H1 (cell line): ENCODE data around the gene UPK2. TPM values are rescaled to one million over a fixed set of nuclear protein-coding genes. Genes with fewer than 3 reads are reported as not detected.

Experiments
- CTCF ChIA-PET: fragments of 300-600 bp; sonication (Branson Sonifier 250); formaldehyde crosslinking; loops from one replicate; lab custom pipeline; 2021; ENCODE audit not compliant: partially characterized antibody; lab: Charles Lee
- POLR2A ChIA-PET: fragments of 300-600 bp; sonication (Branson Sonifier 250); formaldehyde crosslinking; loops from one replicate; lab custom pipeline; 2021; ENCODE audit warnings: inconsistent platforms; ENCODE audit not compliant: partially characterized antibody; lab: Charles Lee
- DNase-seq, 2 experiments: peaks; one replicate each; pipeline versions ENCODE4 v3.0.0 to v3.0.0-alpha.2; 2010 to 2022; ENCODE audit warnings: low spot score in 2 of 2, low read depth in 1 of 2, mixed read lengths in 1 of 2
- FAIRE-seq: peaks from 2 replicates; lab custom pipeline; 2011; peaks lifted over from hg19 to GRCh38; lab: Jason Lieb, UNC
- H2AFZ ChIP-seq: 2 replicates; pipeline ENCODE4 v1.8.1; 2012; ENCODE audit warnings: low read length, inconsistent platforms
- H2AK5ac ChIP-seq: 2 replicates; pipeline ENCODE4 v1.6.1; 2013; ENCODE audit warnings: low read depth, low read length
- H2BK120ac ChIP-seq: replicated peaks from 2 replicates; pipeline ENCODE3; 2013; ENCODE audit warnings: low read depth, low read length, inconsistent platforms
- H2BK12ac ChIP-seq: 2 replicates; pipeline ENCODE4 v1.6.1; 2013; ENCODE audit warnings: low read depth, low read length
- H2BK15ac ChIP-seq: 2 replicates; pipeline ENCODE4 v1.6.1; 2013; ENCODE audit warnings: low read length
- H2BK20ac ChIP-seq: 2 replicates; pipeline ENCODE4 v1.6.1; 2013; ENCODE audit warnings: low read length
- H2BK5ac ChIP-seq: 2 replicates; pipeline ENCODE4 v1.6.1; 2013; ENCODE audit warnings: low read depth, low read length
- H3K14ac ChIP-seq: 2 replicates; pipeline ENCODE4 v1.6.1; 2013; ENCODE audit warnings: inconsistent platforms; ENCODE audit not compliant: insufficient read length
- H3K18ac ChIP-seq: 2 replicates; pipeline ENCODE4 v1.6.1; 2013; ENCODE audit warnings: low read length; ENCODE audit errors: extremely low read depth
- H3K23ac ChIP-seq: 2 replicates; pipeline ENCODE4 v1.6.1; 2013; ENCODE audit warnings: inconsistent platforms; ENCODE audit not compliant: insufficient read length
- H3K23me2 ChIP-seq: 2 replicates; pipeline ENCODE4 v1.6.1; 2013; ENCODE audit warnings: low read depth, low read length
- H3K27ac ChIP-seq: 2 replicates; pipeline ENCODE4 v1.6.1; 2011; ENCODE audit warnings: low read depth, low read length, inconsistent platforms
- H3K27me3 ChIP-seq, 4 experiments: replicated peaks in 1 of 4; 1 replicate in 1 of 4; 2 replicates in 3 of 4; pipeline versions ENCODE4 v1.6.1 to v1.8.1; 2011 to 2013; ENCODE audit warnings: low read length in 3 of 4, mild to moderate bottlenecking in 3 of 4, inconsistent platforms in 2 of 4, mixed read lengths in 2 of 4, moderate library complexity in 1 of 4; ENCODE audit not compliant: control insufficient read depth in 3 of 4, insufficient read depth in 3 of 4; ENCODE audit errors: extremely low read depth in 1 of 4
- H3K36me3 ChIP-seq, 4 experiments: 2 replicates each; pipeline versions ENCODE4 v1.6.1 to v1.8.1; 2011 to 2013; ENCODE audit warnings: mild to moderate bottlenecking in 4 of 4, low read length in 3 of 4, moderate library complexity in 2 of 4, control low read depth in 1 of 4, inconsistent platforms in 1 of 4; ENCODE audit not compliant: insufficient read depth in 4 of 4, control insufficient read depth in 2 of 4
- H3K4ac ChIP-seq: replicated peaks from 2 replicates; pipeline ENCODE3; 2013; ENCODE audit warnings: low read length, low read depth, mixed read lengths, inconsistent platforms; ENCODE audit not compliant: insufficient read length
- H3K4me1 ChIP-seq, 4 experiments: replicated peaks in 1 of 4; 1 replicate in 1 of 4; 2 replicates in 3 of 4; pipeline versions ENCODE4 v1.6.1 to v1.8.1; 2011 to 2013; ENCODE audit warnings: low read length in 3 of 4, inconsistent platforms in 2 of 4, mixed read lengths in 1 of 4; ENCODE audit not compliant: insufficient read depth in 4 of 4, control insufficient read depth in 3 of 4
- H3K4me2 ChIP-seq, 2 experiments: 2 replicates each; pipeline versions ENCODE4 v1.6.1 to v1.8.1; 2011 to 2013; ENCODE audit warnings: low read depth in 2 of 2, low read length in 2 of 2, control low read depth in 1 of 2, inconsistent platforms in 1 of 2, mild to moderate bottlenecking in 1 of 2; ENCODE audit not compliant: insufficient read depth in 1 of 2
- H3K4me3 ChIP-seq, 4 experiments: fragments of 200-600, 300-600 bp in 1 of 4; sonication (generic), shearing (Covaris generic), sonication (Bioruptor Twin) in 1 of 4; 2 replicates each; pipeline versions ENCODE4 v1.5.1 to v1.8.1; 2011 to 2016; ENCODE audit warnings: low read length in 4 of 4, low read depth in 3 of 4, control low read depth in 2 of 4, inconsistent platforms in 2 of 4, mild to moderate bottlenecking in 2 of 4, mixed read lengths in 1 of 4, moderate library complexity in 1 of 4; ENCODE audit not compliant: insufficient read depth in 2 of 4; ENCODE audit errors: extremely low read depth in 1 of 4
- H3K56ac ChIP-seq: replicated peaks from 2 replicates; pipeline ENCODE3; 2013; ENCODE audit warnings: low read depth, mild to moderate bottlenecking, mixed read lengths, low read length, inconsistent platforms; ENCODE audit not compliant: insufficient read length
- H3K79me1 ChIP-seq: 2 replicates; pipeline ENCODE4 v1.6.1; 2013; ENCODE audit warnings: low read depth, low read length, control low read depth
- H3K79me2 ChIP-seq, 2 experiments: 2 replicates each; pipeline versions ENCODE4 v1.6.1 to v1.8.1; 2012 to 2013; ENCODE audit warnings: low read length in 2 of 2, mild to moderate bottlenecking in 2 of 2, inconsistent platforms in 1 of 2; ENCODE audit not compliant: insufficient read depth in 2 of 2, control insufficient read depth in 1 of 2
- H3K9ac ChIP-seq, 4 experiments: replicated peaks in 1 of 4; 1 replicate in 1 of 4; 2 replicates in 3 of 4; pipeline versions ENCODE4 v1.6.1 to v1.8.1; 2011 to 2013; ENCODE audit warnings: low read depth in 3 of 4, low read length in 3 of 4, control low read depth in 2 of 4, mild to moderate bottlenecking in 2 of 4, moderate library complexity in 2 of 4, inconsistent platforms in 1 of 4; ENCODE audit errors: extremely low read depth in 1 of 4
- H3K9me3 ChIP-seq, 2 experiments: 2 replicates each; pipeline versions ENCODE4 v1.6.1 to v1.8.1; 2012 to 2013; ENCODE audit warnings: mild to moderate bottlenecking in 2 of 2, moderate library complexity in 2 of 2, control low read depth in 1 of 2, inconsistent platforms in 1 of 2, low read depth in 1 of 2, low read length in 1 of 2, mixed read lengths in 1 of 2; ENCODE audit not compliant: insufficient read depth in 2 of 2
- H4K20me1 ChIP-seq, 2 experiments: replicated peaks in 1 of 2; 2 replicates each; pipeline versions ENCODE3 to v1.8.1; 2011 to 2013; ENCODE audit warnings: inconsistent platforms in 2 of 2, low read length in 2 of 2, mild to moderate bottlenecking in 1 of 2; ENCODE audit not compliant: insufficient read depth in 2 of 2, control insufficient read depth in 1 of 2
- H4K5ac ChIP-seq: 2 replicates; pipeline ENCODE4 v1.6.1; 2013; ENCODE audit warnings: low read length, low read depth, mixed read lengths, inconsistent platforms; ENCODE audit not compliant: insufficient read length
- H4K8ac ChIP-seq: 2 replicates; pipeline ENCODE4 v1.8.0; 2013; ENCODE audit warnings: mild to moderate bottlenecking, moderate library complexity, low read length, inconsistent platforms; ENCODE audit not compliant: insufficient read depth; ENCODE audit errors: extremely low read depth
- H4K91ac ChIP-seq: replicated peaks from 2 replicates; pipeline ENCODE3; 2013; ENCODE audit warnings: low read length, mixed read lengths, inconsistent platforms; ENCODE audit not compliant: insufficient read length
- ASH2L ChIP-seq: fragments of 200-600, 300-600 bp; sonication (generic); IDR thresholded peaks from one replicate; pipeline ENCODE4 v1.7.1; 2017; ENCODE audit warnings: low read length
- CEBPB ChIP-seq: IDR thresholded peaks from 2 replicates; pipeline ENCODE4 v1.6.1; 2012; ENCODE audit warnings: low read depth, low read length
- GTF2F1 ChIP-seq: IDR thresholded peaks from 2 replicates; pipeline ENCODE4 v1.6.1; 2012; ENCODE audit warnings: low read depth, low read length, improper control_type of control experiment, borderline replicate concordance
- KDM1A ChIP-seq: fragments of 200-600, 300-600 bp; sonication (generic); IDR thresholded peaks from 2 replicates; pipeline ENCODE4 v1.7.1; 2016; ENCODE audit warnings: mild to moderate bottlenecking, low read length, borderline replicate concordance
- RAD21 ChIP-seq, 2 experiments: IDR thresholded peaks in 1 of 2; conservative IDR thresholded peaks in 1 of 2; 2 replicates each; pipeline ENCODE4 v1.6.1; 2011; ENCODE audit warnings: low read depth in 2 of 2, low read length in 2 of 2, improper control_type of control experiment in 1 of 2, inconsistent platforms in 1 of 2, mild to moderate bottlenecking in 1 of 2, moderate library complexity in 1 of 2
- RNF2 ChIP-seq: fragments of 200-900, 300-1000 bp; sonication (generic); IDR thresholded peaks from 2 replicates; pipeline ENCODE4 v1.7.1; 2016; ENCODE audit warnings: borderline replicate concordance, low read depth, mild to moderate bottlenecking, antibody characterized with exemption, low read length; ENCODE audit not compliant: poor library complexity, severe bottlenecking; ENCODE audit errors: missing control alignments
- SP4 ChIP-seq: IDR thresholded peaks from 2 replicates; pipeline ENCODE4 v1.6.1; 2012; ENCODE audit warnings: low read length, inconsistent platforms
- SRF ChIP-seq: IDR thresholded peaks from 2 replicates; pipeline ENCODE4 v1.6.1; 2011; ENCODE audit warnings: mild to moderate bottlenecking, low read depth, low read length, moderate library complexity
- TAF7 ChIP-seq: optimal IDR thresholded peaks from 2 replicates; pipeline ENCODE3; 2011; ENCODE audit warnings: low read depth, mild to moderate bottlenecking, inconsistent platforms, low read length, moderate library complexity, borderline replicate concordance
- TCF12 ChIP-seq: IDR thresholded peaks from 2 replicates; pipeline ENCODE4 v1.6.1; 2011; ENCODE audit warnings: low read depth, mild to moderate bottlenecking, low read length
- WGBS, 2 experiments: shearing (Covaris generic) in 1 of 2; methylation state at CpG; one replicate each; pipeline versions ENCODE4 v1.1.6 to v1.1.7; 2013 to 2015; ENCODE audit warnings: low lambda C conversion rate in 2 of 2, mixed read lengths in 2 of 2, inconsistent platforms in 1 of 2, low coverage in 1 of 2, missing lambda C conversion rate in 1 of 2; ENCODE audit not compliant: insufficient replicate concordance in 2 of 2, insufficient coverage in 1 of 2, insufficient read length in 1 of 2; ENCODE audit errors: extremely low coverage in 1 of 2, missing lambda C conversion rate in 1 of 2; 5-methylcytosine and 5-hydroxymethylcytosine counted together
- polyA plus RNA-seq, 7 experiments: library from polyadenylated mRNA; depleted of rRNA in 3 of 7; stranded (reverse) in 5 of 7; unstranded in 2 of 7; fragments of >200 nt in 5 of 7; fragments of 200-250 nt in 2 of 7; gene quantifications; 1 replicate in 5 of 7; 2 replicates in 1 of 7; 4 replicates in 1 of 7; pipeline versions ENCODE4 v1.2.1 to v1.2.3, GENCODE V29; 2011 to 2013; ENCODE audit warnings: missing spikeins in 2 of 7, mixed read lengths in 2 of 7
- total RNA-seq: library from RNA; stranded (reverse); fragmentation: NEBNext Ultra II Directional; extraction: Animal tissue kit (Norgen Biotek cat#: 25700); gene quantifications from 2 replicates; pipeline ENCODE4 v1.2.1, GENCODE V29; 2021
- TF ChIP-seq, protein P1 (sequence below): IDR thresholded peaks from 2 replicates; pipeline ENCODE4 v1.6.1; 2012; ENCODE audit warnings: inconsistent platforms
- TF ChIP-seq, protein P2 (sequence below): IDR thresholded peaks from 2 replicates; pipeline ENCODE4 v1.6.1; 2011; ENCODE audit warnings: low read length, improper control_type of control experiment

Gene UPK2
- total and polyA plus RNA-seq, 2 of the 8 experiments (the other 6 are each of a cell fraction or from before 2014, with no cell fraction given): 0.76 TPM; not detected in 1

DNA sequence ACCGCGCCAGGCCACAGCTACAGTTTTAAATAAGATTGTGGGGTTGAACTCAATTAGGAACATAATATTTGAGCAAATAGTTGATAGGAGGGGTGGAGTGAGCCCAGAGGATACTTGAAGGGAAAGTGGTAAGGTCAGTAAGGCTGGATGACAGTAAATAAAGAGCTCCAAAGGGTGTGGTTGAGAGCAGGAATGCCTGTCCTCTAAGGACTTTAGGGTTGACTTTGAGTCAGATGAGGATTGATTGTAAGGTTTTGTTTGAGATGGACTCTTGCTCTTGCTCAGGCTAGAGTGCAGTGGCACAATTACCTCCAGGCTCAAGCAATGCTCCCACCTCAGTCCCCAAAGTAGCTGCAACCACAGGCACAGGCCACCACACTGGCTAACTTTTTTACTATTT lies 17.9 kb downstream of the UPK2 start:
- H3K27me3 ChIP-seq: no peaks in the 10 kb centered on the region
- H3K14ac ChIP-seq: no peak overlapping the region
- POLR2A ChIA-PET: interaction anchor here (0.6 to 1.0 kb wide), 2 partner anchors 23 to 25 kb away, joined by 3 read pairs; no protein-coding TSS in a partner anchor
- no peak overlapping the region for H4K5ac ChIP-seq
- no peak overlapping the region for H3K18ac ChIP-seq
- no peaks in the 10 kb centered on the region for H3K9me3 ChIP-seq
- no peak overlapping the region for H2BK120ac ChIP-seq
- no peaks in the 10 kb centered on the region for H3K36me3 ChIP-seq
- FAIRE-seq (no peak), DNase-seq (no peak)
- no peak overlapping the region for H3K9ac ChIP-seq
- no peak overlapping the region for H3K4me3 ChIP-seq
- no peak overlapping the region for H4K91ac ChIP-seq
- no peak overlapping the region for H2AFZ ChIP-seq
- no peak overlapping the region for H2BK5ac ChIP-seq
- H4K8ac ChIP-seq: no peak overlapping the region
- H3K23me2 ChIP-seq: no peaks in the 10 kb centered on the region; the same call in 1 of the 2 replicates
- H2BK20ac ChIP-seq: no peak overlapping the region
- no peak overlapping the region for H3K23ac ChIP-seq
- no peak overlapping the region for H2AK5ac ChIP-seq
- H3K79me2 ChIP-seq: no peaks in the 10 kb centered on the region
- H2BK15ac ChIP-seq: no peak overlapping the region
- no peaks in the 10 kb centered on the region for H4K20me1 ChIP-seq
- 98% methylated on average over 2 of the region's 2 CpGs; no CpG with 5 or more reads in 1 of the 2 experiments for WGBS, 2 experiments
- no peak overlapping the region for H3K56ac ChIP-seq
- no peak overlapping the region for H2BK12ac ChIP-seq
- H3K4ac ChIP-seq: no peak overlapping the region
- H3K4me1 ChIP-seq: peaks cover 0 to 2% (median under 1%) of the 10 kb centered on the region in 4 experiments; a peak in 3 of 7 replicates
- no peaks in the 10 kb centered on the region for H3K79me1 ChIP-seq
- H3K4me2 ChIP-seq: no peak overlapping the region
- CTCF ChIA-PET: interaction anchor here (0.5 to 1.7 kb wide), 3 partner anchors 8 to 313 kb away, joined by 3 to 5 read pairs (median 4); no protein-coding TSS in a partner anchor
- H3K27ac ChIP-seq: no peak overlapping the region
- TF ChIP-seq TCF12 (no peak), KDM1A (no peak), SRF (no peak), SP4 (no peak), ASH2L (no peak), RAD21 (IDR thresholded peaks at IDR 0.05 in 1 of 2, conservative IDR thresholded peaks at IDR 0.05 in 1 of 2; ENCODE audit: low read depth in 2 of 2, low read length in 2 of 2) (no peak), TAF7 (no peak), RNF2 (no peak), CEBPB (no peak), GTF2F1 (no peak)
- TF ChIP-seq, protein P1, sequence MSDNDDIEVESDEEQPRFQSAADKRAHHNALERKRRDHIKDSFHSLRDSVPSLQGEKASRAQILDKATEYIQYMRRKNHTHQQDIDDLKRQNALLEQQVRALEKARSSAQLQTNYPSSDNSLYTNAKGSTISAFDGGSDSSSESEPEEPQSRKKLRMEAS: no peak
- TF ChIP-seq, protein P2, sequence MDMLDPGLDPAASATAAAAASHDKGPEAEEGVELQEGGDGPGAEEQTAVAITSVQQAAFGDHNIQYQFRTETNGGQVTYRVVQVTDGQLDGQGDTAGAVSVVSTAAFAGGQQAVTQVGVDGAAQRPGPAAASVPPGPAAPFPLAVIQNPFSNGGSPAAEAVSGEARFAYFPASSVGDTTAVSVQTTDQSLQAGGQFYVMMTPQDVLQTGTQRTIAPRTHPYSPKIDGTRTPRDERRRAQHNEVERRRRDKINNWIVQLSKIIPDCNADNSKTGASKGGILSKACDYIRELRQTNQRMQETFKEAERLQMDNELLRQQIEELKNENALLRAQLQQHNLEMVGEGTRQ: no peak
